Activated B cell treated with CpG ODN at 0.5 μM for 24 hours (primary cell): ENCODE results near the gene APCDD1. TPM values are rescaled to one million over a fixed set of nuclear protein-coding genes. Genes with fewer than 3 reads are reported as not detected.

ENCODE experiments used
- ATAC-seq: fragments of 200-7000 bp; cut with Tn5 transposase; one replicate; pipeline ENCODE4 v1.10.0; 2021; ENCODE audit warnings: low read depth, mild to moderate bottlenecking, moderate library complexity
- CTCF ChIA-PET: fragments of 350-600 bp; sonication (Branson Sonifier 250); formaldehyde crosslinking; loops from one replicate; lab custom pipeline; 2021; ENCODE audit warnings: antibody characterized with exemption; lab: Charles Lee
- POLR2A ChIA-PET: fragments of 350-600 bp; sonication (Branson Sonifier 250); formaldehyde crosslinking; loops from one replicate; lab custom pipeline; 2021; ENCODE audit warnings: antibody characterized with exemption; lab: Charles Lee
- DNase-seq: peaks from one replicate; pipeline ENCODE4 v3.0.0; 2022
- H3K27ac Mint-ChIP-seq: one replicate; pipeline ENCODE4 v1.8.0; 2020; ENCODE audit warnings: mixed read lengths
- H3K27me3 Mint-ChIP-seq: one replicate; pipeline ENCODE4 v1.8.0; 2021; ENCODE audit warnings: mixed read lengths
- H3K36me3 Mint-ChIP-seq: one replicate; pipeline ENCODE4 v1.8.0; 2021; ENCODE audit warnings: low read depth, mixed read lengths
- H3K4me1 Mint-ChIP-seq: one replicate; pipeline ENCODE4 v1.8.0; 2021; ENCODE audit warnings: mixed read lengths
- H3K4me3 Mint-ChIP-seq: one replicate; pipeline ENCODE4 v1.8.0; 2020; ENCODE audit warnings: mild to moderate bottlenecking, mixed read lengths
- H3K9me3 Mint-ChIP-seq: one replicate; pipeline ENCODE4 v1.8.0; 2020; ENCODE audit warnings: mixed read lengths
- CTCF ChIP-seq: fragments of 200-600 bp; IDR thresholded peaks from one replicate; pipeline ENCODE4 v1.8.0; 2022; ENCODE audit warnings: antibody characterized with exemption, mild to moderate bottlenecking
- intact Hi-C: fragments of 100-400 bp; cut with micrococcal nuclease; formaldehyde crosslinking; loops from one replicate; pipeline ENCODE4 v1.15.1; 2024
- total RNA-seq: library from RNA; stranded (reverse); gene quantifications from 2 replicates; pipeline ENCODE4 v1.2.3, GENCODE V29; 2022

The APCDD1 gene
- 0.15 and 0.38 TPM in 2 replicates for total RNA-seq

DNA sequence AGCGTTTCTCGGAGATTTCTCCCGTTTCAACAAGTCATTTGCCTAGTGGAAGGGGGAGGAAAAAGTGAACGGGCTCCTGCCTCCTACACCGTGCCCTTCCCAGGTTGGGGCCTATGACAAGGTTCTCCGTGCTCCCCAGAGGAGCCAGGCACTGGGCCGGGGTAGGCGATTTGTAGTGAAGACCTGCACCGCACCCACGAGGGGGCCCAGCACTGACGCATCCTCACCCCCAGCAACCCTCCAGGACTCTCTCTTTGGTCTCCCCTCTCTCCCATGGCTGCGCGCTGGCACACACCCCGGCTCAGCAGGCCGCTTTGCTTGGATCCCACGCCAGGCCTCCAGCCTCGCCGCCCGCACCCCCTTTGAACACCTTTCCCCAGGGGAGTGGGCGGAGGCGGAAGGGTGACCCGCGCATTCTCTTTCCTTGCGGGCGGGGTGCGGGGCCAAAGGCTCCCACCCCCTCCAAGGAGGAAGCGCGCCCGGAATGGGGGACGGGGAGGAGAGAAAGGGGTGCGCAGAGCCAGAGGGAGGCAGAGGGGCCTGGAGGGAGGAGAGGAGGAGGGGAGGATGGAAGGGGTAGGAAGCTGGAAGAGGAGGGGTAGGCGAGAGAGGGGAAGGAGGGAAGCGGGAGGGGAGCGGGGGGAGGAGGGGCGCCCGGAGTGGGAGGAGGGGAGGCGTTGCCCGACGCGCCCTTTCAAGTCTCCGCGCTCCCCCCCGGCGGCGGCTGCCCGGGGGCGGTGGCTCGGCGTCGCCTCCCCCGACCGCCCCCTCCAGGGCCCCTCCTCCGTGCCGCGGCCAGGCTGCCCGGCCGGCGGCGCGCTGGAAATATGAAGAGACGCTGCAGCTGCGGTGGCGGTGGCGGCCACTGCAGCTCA is at the start of gene APCDD1:
Gene APCDD1, plus strand, starts transcription at position 830 of the 875 bp plus-strand sequence. CDS start 347 bp downstream, outside the sequence.
- Mint-ChIP-seq H3K27me3 (peaks cover 32% of the 10 kb centered on the region), H3K4me3 (peak within 1 kb of the TSS; percentile 79), H3K27ac (no peak within 1 kb of the TSS), H3K4me1 (peaks cover 28% of the 10 kb centered on the region), H3K36me3 (no peaks in the 10 kb centered on the region), H3K9me3 (no peaks in the 10 kb centered on the region)
- CTCF ChIA-PET, result no interaction called here
- intact Hi-C loops, result loop anchor here (2.0 kb wide), 2 partner anchors 29 to 67 kb away; no protein-coding TSS in a partner anchor
- POLR2A ChIA-PET, result no interaction called here
- ATAC-seq (peak; percentile 76), DNase-seq (peak; percentile 31)
- TF ChIP-seq CTCF, result no peak

DNA sequence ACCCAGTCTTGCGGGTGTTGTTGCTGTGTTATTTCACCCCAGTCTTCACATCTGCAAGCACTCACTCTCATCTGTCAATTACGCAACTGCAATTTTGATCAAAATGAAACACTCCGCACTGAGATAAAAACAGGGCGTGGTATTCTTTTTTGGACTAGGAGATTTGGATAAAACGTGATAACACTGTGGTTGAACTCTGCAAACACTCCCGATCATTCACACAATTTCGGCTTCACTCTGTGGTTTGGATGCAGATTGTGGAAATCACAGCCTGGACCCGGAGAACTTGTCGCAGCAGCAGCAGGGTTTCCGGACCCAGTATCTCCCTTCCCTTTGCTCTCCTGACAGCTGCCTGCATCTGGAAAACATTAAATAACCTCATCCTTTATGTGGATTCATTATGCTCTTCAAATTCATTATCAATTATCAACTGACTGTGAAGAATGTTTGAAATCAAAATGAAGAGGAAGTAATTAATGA is 49.4 kb upstream of the APCDD1 start:
- no peaks in the 10 kb centered on the region for H3K36me3 Mint-ChIP-seq
- POLR2A ChIA-PET, result no interaction called here
- no peaks in the 10 kb centered on the region for H3K9me3 Mint-ChIP-seq
- CTCF ChIA-PET, result no interaction called here
- no peak for TF ChIP-seq CTCF
- ATAC-seq, result no peak
- no peak overlapping the region for H3K27ac Mint-ChIP-seq
- H3K4me3 Mint-ChIP-seq, result no peak overlapping the region
- intact Hi-C loops, result loop anchor here (10.0 kb wide), 1 partner anchor 80 kb away; no protein-coding TSS in a partner anchor
- DNase-seq, result no peak
- H3K27me3 Mint-ChIP-seq, result peaks cover 4% of the 10 kb centered on the region
- peaks cover 13% of the 10 kb centered on the region for H3K4me1 Mint-ChIP-seq

DNA sequence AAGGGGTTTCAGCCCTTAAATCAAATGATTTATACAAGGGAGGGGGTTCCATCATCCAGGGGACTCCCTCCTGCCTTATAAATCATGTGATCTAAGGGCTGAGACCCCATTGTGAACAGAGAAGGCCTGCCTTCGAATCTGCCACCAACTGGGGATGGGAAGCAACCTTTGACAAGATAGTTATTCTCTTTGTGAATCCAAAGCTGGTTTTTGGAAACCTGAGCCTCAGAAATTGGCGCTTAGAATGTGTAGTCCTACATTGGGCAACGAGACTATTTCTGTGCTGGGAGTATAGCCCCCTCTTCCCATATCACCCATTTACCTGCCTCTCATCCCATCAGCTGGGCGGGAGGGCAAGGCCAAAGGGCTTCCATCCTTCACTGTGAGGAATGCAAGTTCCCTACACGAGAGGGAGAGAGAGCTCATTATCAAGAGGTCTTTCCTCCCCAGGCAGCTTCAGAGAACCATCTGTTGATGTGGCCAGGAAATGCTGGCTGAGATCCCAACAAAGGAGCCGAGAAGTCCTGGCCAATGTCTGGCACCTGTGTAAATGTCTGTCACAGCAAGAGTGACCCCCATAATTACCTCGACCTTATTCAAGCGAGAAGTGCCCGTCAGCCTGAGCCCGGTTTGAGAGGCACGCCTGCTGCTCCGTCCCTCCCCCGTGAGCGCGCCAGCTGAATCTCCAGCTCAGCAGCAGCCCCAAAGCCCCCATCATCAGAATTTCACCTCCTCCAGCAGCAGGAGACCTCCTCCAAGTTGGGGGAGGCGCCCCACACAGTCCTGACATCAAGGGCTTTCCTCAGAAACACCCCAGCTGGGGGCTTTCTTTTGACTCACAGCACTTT is 48.4 kb upstream of the APCDD1 start:
- no peaks in the 10 kb centered on the region for H3K9me3 Mint-ChIP-seq
- intact Hi-C loops, result loop anchor here (10.0 kb wide), 1 partner anchor 79 kb away; no protein-coding TSS in a partner anchor
- H3K4me3 Mint-ChIP-seq, result no peak overlapping the region
- ATAC-seq, result no peak
- no peak for DNase-seq
- peaks cover 5% of the 10 kb centered on the region for H3K4me1 Mint-ChIP-seq
- ChIA-PET CTCF (no interaction called here), POLR2A (no interaction called here)
- H3K27ac Mint-ChIP-seq, result no peak overlapping the region
- TF ChIP-seq CTCF, result no peak
- no peaks in the 10 kb centered on the region for H3K36me3 Mint-ChIP-seq
- H3K27me3 Mint-ChIP-seq, result peaks cover 4% of the 10 kb centered on the region

GRCh38 chr18:10408131-10408530 is 46.3 kb upstream of the APCDD1 start:
- Mint-ChIP-seq H3K4me1 (no peaks in the 10 kb centered on the region), H3K9me3 (no peaks in the 10 kb centered on the region), H3K27ac (no peak overlapping the region), H3K27me3 (peaks cover 4% of the 10 kb centered on the region), H3K4me3 (no peak overlapping the region), H3K36me3 (no peaks in the 10 kb centered on the region)
- DNase-seq (no peak), ATAC-seq (no peak)
- POLR2A ChIA-PET, result no interaction called here
- intact Hi-C loops, result loop anchor here (10.0 kb wide), 1 partner anchor 77 kb away; no protein-coding TSS in a partner anchor
- TF ChIP-seq CTCF, result no peak
- CTCF ChIA-PET, result no interaction called here
